HepG2 (cell line): Measurements from ENCODE around the gene DYNC2I2. TPM values are rescaled to one million over a fixed set of nuclear protein-coding genes. Genes with fewer than 3 reads are reported as not detected.

Source experiments
- ATAC-seq: fragments of 200-7000 bp; cut with Tn5 transposase; 3 replicates; pipeline ENCODE4 v1.9.1; 2020; ENCODE audit warnings: mild to moderate bottlenecking, moderate library complexity
- BruUV-seq: library from RNA; stranded (reverse); fragments of 400-500 nt; replicated peaks from 2 replicates; lab custom pipeline; 2021; lab: Mats Ljungman, UMichigan
- CTCF ChIA-PET: fragments of 300-600 bp; formaldehyde crosslinking; extraction: SDS; loops from one replicate; lab custom pipeline; 2021; ENCODE audit warnings: low total read pairs, inconsistent platforms, low intra/inter-chr PET ratio; lab: Yijun Ruan, JAX
- POLR2A ChIA-PET: fragments of 350-600 bp; sonication (Branson Sonifier 250); formaldehyde crosslinking; loops from one replicate; lab custom pipeline; 2020; ENCODE audit warnings: antibody characterized with exemption, inconsistent platforms; lab: Yijun Ruan, JAX
- DNase-seq: peaks from one replicate; pipeline ENCODE4 v3.0.0-alpha.2; 2015; ENCODE audit warnings: low spot score
- FAIRE-seq: peaks from 3 replicates; lab custom pipeline; 2011; peaks lifted over from hg19 to GRCh38; lab: Jason Lieb, UNC
- H2AFZ ChIP-seq: one replicate; pipeline ENCODE4 v1.6.1; 2011; ENCODE audit warnings: low read length, inconsistent platforms
- H3K27ac ChIP-seq: fragments of 300-600 bp; 3 replicates; pipeline ENCODE4 v1.8.0; 2011; ENCODE audit warnings: mixed run types, mild to moderate bottlenecking, mixed read lengths, low read length, inconsistent platforms; ENCODE audit not compliant: insufficient read depth; ENCODE audit errors: extremely low read length
- H3K27me3 ChIP-seq, 2 experiments: fragments of 200-600 bp in 1 of 2; 2 replicates in 1 of 2; 3 replicates in 1 of 2; pipeline versions ENCODE4 v1.6.0 to v1.8.0; 2011; ENCODE audit warnings: low read length in 2 of 2, mild to moderate bottlenecking in 2 of 2, moderate library complexity in 2 of 2, inconsistent platforms in 1 of 2; ENCODE audit not compliant: insufficient read depth in 2 of 2, control insufficient read depth in 1 of 2
- H3K36me3 ChIP-seq, 2 experiments: fragments of 200-600 bp in 1 of 2; replicated peaks in 1 of 2; 2 replicates in 1 of 2; 3 replicates in 1 of 2; pipeline versions ENCODE4 v1.5.1 to v1.8.0; 2011; ENCODE audit warnings: low read length in 2 of 2, inconsistent platforms in 1 of 2; ENCODE audit not compliant: insufficient read depth in 2 of 2, control insufficient read depth in 1 of 2
- H3K4me1 ChIP-seq: 2 replicates; pipeline ENCODE4 v1.5.1; 2012; ENCODE audit warnings: low read length, inconsistent platforms; ENCODE audit not compliant: insufficient read depth
- H3K4me2 ChIP-seq: 2 replicates; pipeline ENCODE4 v1.6.0; 2011; ENCODE audit warnings: low read depth, low read length, inconsistent platforms
- H3K4me3 ChIP-seq, 3 experiments: fragments of 200-600 bp in 1 of 3; sonication (generic), shearing (Covaris generic) in 1 of 3; replicated peaks in 1 of 3; 2 replicates each; pipeline ENCODE4 v1.5.1; 2011 to 2016; ENCODE audit warnings: low read length in 3 of 3, inconsistent platforms in 2 of 3, low read depth in 2 of 3, mild to moderate bottlenecking in 2 of 3, control low read depth in 1 of 3, mixed read lengths in 1 of 3; ENCODE audit not compliant: insufficient read depth in 1 of 3
- H3K79me2 ChIP-seq: one replicate; pipeline ENCODE4 v1.6.1; 2011; ENCODE audit warnings: low read length, inconsistent platforms; ENCODE audit not compliant: insufficient read depth
- H3K9ac ChIP-seq: 2 replicates; pipeline ENCODE4 v1.6.0; 2011; ENCODE audit warnings: mild to moderate bottlenecking, low read depth, low read length, inconsistent platforms; ENCODE audit not compliant: insufficient read depth
- H3K9me3 ChIP-seq: 2 replicates; pipeline ENCODE4 v1.5.1; 2012; ENCODE audit warnings: mild to moderate bottlenecking, low read length
- H4K20me1 ChIP-seq: 2 replicates; pipeline ENCODE4 v1.6.0; 2011; ENCODE audit warnings: inconsistent platforms, mild to moderate bottlenecking, low read length, moderate library complexity; ENCODE audit not compliant: insufficient read depth
- ATF6 ChIP-seq: sonication (generic); formaldehyde crosslinking; conservative IDR thresholded peaks from 2 replicates; pipeline ENCODE4 v1.4.0; 2020; ENCODE audit warnings: missing genetic modification reagents
- ATM ChIP-seq: fragments of 450-650 bp; IDR thresholded peaks from 2 replicates; pipeline ENCODE4 v1.7.1; 2017; ENCODE audit warnings: mild to moderate bottlenecking, borderline replicate concordance
- DZIP1 ChIP-seq: sonication (generic); formaldehyde crosslinking; IDR thresholded peaks from 2 replicates; pipeline ENCODE4 v1.5.0; 2020; ENCODE audit warnings: mild to moderate bottlenecking, missing genetic modification reagents
- GMEB2 ChIP-seq: IDR thresholded peaks from 2 replicates; pipeline ENCODE4 v1.6.1; 2016; ENCODE audit warnings: missing biosample characterization, missing genetic modification reagents, low read depth
- RBAK ChIP-seq: sonication (generic); formaldehyde crosslinking; IDR thresholded peaks from 2 replicates; pipeline ENCODE4 v1.5.1; 2020; ENCODE audit warnings: mild to moderate bottlenecking, missing genetic modification reagents
- REPIN1 ChIP-seq: sonication (generic); formaldehyde crosslinking; IDR thresholded peaks from 2 replicates; pipeline ENCODE4 v1.8.0; 2022; ENCODE audit warnings: missing genetic modification reagents, low read depth, mild to moderate bottlenecking, borderline replicate concordance
- TIGD3 ChIP-seq: sonication (generic); formaldehyde crosslinking; IDR thresholded peaks from 2 replicates; pipeline ENCODE4 v1.5.1; 2020; ENCODE audit warnings: mild to moderate bottlenecking, missing genetic modification reagents, borderline replicate concordance
- ZFP82 ChIP-seq: sonication (generic); formaldehyde crosslinking; IDR thresholded peaks from 2 replicates; pipeline ENCODE4 v1.5.1; 2020; ENCODE audit warnings: mild to moderate bottlenecking, missing genetic modification reagents, borderline replicate concordance
- ZFX ChIP-seq: sonication (generic); formaldehyde crosslinking; IDR thresholded peaks from 2 replicates; pipeline ENCODE4 v1.4.0; 2020; ENCODE audit warnings: mild to moderate bottlenecking, low read depth, missing genetic modification reagents, moderate library complexity
- ZNF264 ChIP-seq: sonication (generic); formaldehyde crosslinking; IDR thresholded peaks from 2 replicates; pipeline ENCODE4 v1.4.0; 2020; ENCODE audit warnings: missing genetic modification reagents
- ZNF879 ChIP-seq: sonication (generic); formaldehyde crosslinking; IDR thresholded peaks from 2 replicates; pipeline ENCODE4 v1.8.1; 2023; ENCODE audit warnings: missing genetic modification reagents
- WGBS: methylation state at CpG from one replicate; pipeline ENCODE4 v1.1.6; 2017; ENCODE audit warnings: low lambda C conversion rate; 5-methylcytosine and 5-hydroxymethylcytosine counted together
- in situ Hi-C: cut with HindIII; loops from 2 replicates; pipeline ENCODE4 v1.10.0; 2017; ENCODE audit warnings: low pct_unique_long_range_greater_than_20kb; ENCODE audit not compliant: extremely low pct_ligation_motif_present
- intact Hi-C: fragments of 100-400 bp; cut with micrococcal nuclease; formaldehyde crosslinking; loops from one replicate; pipeline ENCODE4 v1.10.0; 2022; ENCODE audit not compliant: unreplicated experiment
- polyA plus RNA-seq, 8 experiments: library from polyadenylated mRNA; depleted of rRNA in 3 of 8; stranded (reverse) in 7 of 8; unstranded in 1 of 8; fragments of >200 nt; fragmentation: Illumina TruSeq in 4 of 8; extraction: Trizol in 4 of 8; gene quantifications; 2 replicates each; pipeline versions ENCODE4 v1.2.1 to v1.2.3, GENCODE V29; 2011 to 2016; ENCODE audit warnings: low read depth in 4 of 8, missing spikeins in 1 of 8, mixed read lengths in 1 of 8; ENCODE audit not compliant: insufficient read depth in 1 of 8
- total RNA-seq, 5 experiments: library from RNA; depleted of rRNA; stranded (reverse); fragments of >200 nt; fragmentation: Illumina TruSeq; extraction: Trizol; gene quantifications; 2 replicates each; pipeline ENCODE4 v1.2.3, GENCODE V29; 2016; ENCODE audit warnings: low read depth in 1 of 5

Gene DYNC2I2
- total and polyA plus RNA-seq, 2 of the 13 experiments (the other 11 are each of a cell fraction or from before 2014, with no cell fraction given): 13.7 to 40.2 TPM

GRCh38 chr9:128635266-128636023, 21.2 kb downstream of the DYNC2I2 start:
- Histone ChIP-seq H3K4me3 (peak overlapping the region; percentile 57 to 73 (median 60); a peak in 5 of 6 replicates), H3K4me2 (peak overlapping the region; percentile 84), H3K4me1 (peaks cover 21% of the 10 kb centered on the region), H3K36me3 (peaks cover 13 to 34% of the 10 kb centered on the region in 2 experiments; a peak in 4 of 5 replicates), H3K79me2 (no peaks in the 10 kb centered on the region), H3K27me3 (no peaks in the 10 kb centered on the region), H3K9ac (peak overlapping the region; percentile 66), H2AFZ (no peak overlapping the region), H3K9me3 (no peaks in the 10 kb centered on the region), H4K20me1 (no peaks in the 10 kb centered on the region), H3K27ac (peak overlapping the region; percentile 85)
- DNase-seq (peak; percentile 92), FAIRE-seq (peak; percentile 57), ATAC-seq (peak; percentile 93)
- intact Hi-C loops (loop anchor here (2.0 to 5.0 kb wide), 3 partner anchors 52 to 83 kb away; partner anchors contain the start of genes PKN3, SET and SPTAN1), in situ Hi-C loops (no loop called here)
- WGBS: 16% methylated on average over 6 of the region's 20 CpGs
- POLR2A ChIA-PET: interaction anchor here (0.7 to 2.3 kb wide), 21 partner anchors 10 to 313 kb away, joined by 3 to 33 read pairs (median 6); partner anchors contain the start of genes DYNC2I2, ENDOG, NUP188 and SET
- no TSS peak for BruUV-seq
- CTCF ChIA-PET: interaction anchor here (0.8 to 1.4 kb wide), 3 partner anchors 12 to 197 kb away, joined by 3 to 12 read pairs (median 3); partner anchors contain the start of gene PKN3
- TF ChIP-seq ZFX (CRISPR knock-in tag) (peak; percentile 38; the same call in 1 of the 2 replicates), ZNF879 (CRISPR knock-in tag) (0 out of 2 replicates have a peak, but pooled peaks have one; percentile 44), REPIN1 (CRISPR knock-in tag) (0 out of 2 replicates have a peak, but pooled peaks have one; percentile 19), TIGD3 (CRISPR knock-in tag) (no peak), DZIP1 (CRISPR knock-in tag) (no peak), ZFP82 (no peak), ZNF264 (CRISPR knock-in tag) (no peak), RBAK (CRISPR knock-in tag) (no peak), ATM (no peak), GMEB2 (CRISPR knock-in tag) (no peak), ATF6 (no peak)
